ENCODE measurements around the gene UNK.
A peak's percentile ranks its signal among the peaks of the same experiment; 100 is the strongest.

UNK gene

GRCh38 chr17:75784473-75785015 lies at the start of gene UNK:
TSS of gene UNK (plus strand) at chr17:75784806. CDS start at chr17:75784881, 75 bp downstream.
- ChIA-PET CTCF (interaction anchor here (2.7 kb wide), 1 partner anchor 19 kb away, joined by 9 read pairs; the partner anchor contains the start of gene GALK1), POLR2A (interaction anchor here (0.6 to 6.3 kb wide), 11 partner anchors 10 to 194 kb away, joined by 3 to 63 read pairs (median 4); partner anchors contain the start of genes ACOX1, GALK1 and WBP2)
- TF ChIP-seq TARDBP (IDR thresholded peaks at IDR 0.05): no peak
- peak; percentile 96 for TF ChIP-seq ELF4 (IDR thresholded peaks at IDR 0.05)
- TF ChIP-seq PKNOX1 (IDR thresholded peaks at IDR 0.05): 0 out of 2 replicates have a peak, but pooled peaks have one; percentile 22
- TF ChIP-seq FOXM1 (IDR thresholded peaks at IDR 0.05; ENCODE audit: borderline replicate concordance): no peak
- no peak for TF ChIP-seq L3MBTL2 (conservative IDR thresholded peaks at IDR 0.05)
- TF ChIP-seq FOXA1 (IDR thresholded peaks at IDR 0.05): no peak
- peak; percentile 95 for DNase-seq (ENCODE audit: extremely low spot score)

- ChIA-PET CTCF (no interaction called here), POLR2A (no interaction called here)
- TF ChIP-seq ELF4 (IDR thresholded peaks at IDR 0.05) (no peak), SUZ12 (IDR thresholded peaks at IDR 0.05) (no peak), HDGF (IDR thresholded peaks at IDR 0.05; ENCODE audit: borderline replicate concordance) (no peak), CTBP1 (IDR thresholded peaks at IDR 0.05; ENCODE audit: borderline replicate concordance) (no peak), L3MBTL2 (conservative IDR thresholded peaks at IDR 0.05) (no peak)
- DNase-seq (ENCODE audit: extremely low spot score): no peak
Observed at GRCh38 chr17:75736173-75736835, 48.3 kb upstream of the UNK start.

GRCh38 chr17:75737133-75737962 lies 47.3 kb upstream of the UNK start:
- ChIA-PET CTCF (interaction anchor here (0.8 to 2.3 kb wide), 3 partner anchors 8 to 13 kb away, joined by 3 to 16 read pairs (median 3); no protein-coding TSS in a partner anchor), POLR2A (interaction anchor here (0.8 to 1.9 kb wide), 3 partner anchors 10 to 118 kb away, joined by 3 to 10 read pairs (median 4); partner anchors contain the start of gene WBP2)
- no peak for DNase-seq (ENCODE audit: extremely low spot score)
- no peak for TF ChIP-seq LEF1 (IDR thresholded peaks at IDR 0.05; ENCODE audit: borderline replicate concordance)
- no peak for TF ChIP-seq L3MBTL2 (conservative IDR thresholded peaks at IDR 0.05)
- TF ChIP-seq ZNF384 (IDR thresholded peaks at IDR 0.05): no peak
- TF ChIP-seq FOXA1 (IDR thresholded peaks at IDR 0.05): no peak
- TF ChIP-seq ARNT (IDR thresholded peaks at IDR 0.05): no peak
- TF ChIP-seq BHLHE40 (IDR thresholded peaks at IDR 0.05; ENCODE audit: borderline replicate concordance): no peak
- no peak for TF ChIP-seq NFRKB (IDR thresholded peaks at IDR 0.05)
- TF ChIP-seq FOXK2 (IDR thresholded peaks at IDR 0.05): no peak
- no peak for TF ChIP-seq SP1 (IDR thresholded peaks at IDR 0.05)
- no peak for TF ChIP-seq TARDBP (IDR thresholded peaks at IDR 0.05)
- TF ChIP-seq HDGF (IDR thresholded peaks at IDR 0.05; ENCODE audit: borderline replicate concordance): no peak
- TF ChIP-seq PKNOX1 (IDR thresholded peaks at IDR 0.05): no peak
- no peak for TF ChIP-seq ELF4 (IDR thresholded peaks at IDR 0.05)
- TF ChIP-seq CTBP1 (IDR thresholded peaks at IDR 0.05; ENCODE audit: borderline replicate concordance): no peak
- no peak for TF ChIP-seq SUZ12 (IDR thresholded peaks at IDR 0.05)
- TF ChIP-seq FOXM1 (IDR thresholded peaks at IDR 0.05; ENCODE audit: borderline replicate concordance): no peak

GRCh38 chr17:75738218-75738802 lies 46.3 kb upstream of the UNK start:
- TF ChIP-seq SP1 (IDR thresholded peaks at IDR 0.05) (no peak), ZNF384 (IDR thresholded peaks at IDR 0.05) (no peak), TARDBP (IDR thresholded peaks at IDR 0.05) (no peak), FOXM1 (IDR thresholded peaks at IDR 0.05; ENCODE audit: borderline replicate concordance) (no peak), FOXK2 (IDR thresholded peaks at IDR 0.05) (no peak), BHLHE40 (IDR thresholded peaks at IDR 0.05; ENCODE audit: borderline replicate concordance) (no peak), PKNOX1 (IDR thresholded peaks at IDR 0.05) (no peak), LEF1 (IDR thresholded peaks at IDR 0.05; ENCODE audit: borderline replicate concordance) (no peak), HDGF (IDR thresholded peaks at IDR 0.05; ENCODE audit: borderline replicate concordance) (no peak), ELF4 (IDR thresholded peaks at IDR 0.05) (no peak), L3MBTL2 (conservative IDR thresholded peaks at IDR 0.05) (no peak), ARNT (IDR thresholded peaks at IDR 0.05) (no peak), CTBP1 (IDR thresholded peaks at IDR 0.05; ENCODE audit: borderline replicate concordance) (no peak), NFRKB (IDR thresholded peaks at IDR 0.05) (no peak), SUZ12 (IDR thresholded peaks at IDR 0.05) (no peak), FOXA1 (IDR thresholded peaks at IDR 0.05) (no peak)
- CTCF ChIA-PET: interaction anchor here (0.7 to 2.3 kb wide), 5 partner anchors 9 to 444 kb away, joined by 3 to 16 read pairs (median 3); partner anchors contain the start of gene SMIM5
- POLR2A ChIA-PET: interaction anchor here (0.8 to 1.9 kb wide), 4 partner anchors 9 to 117 kb away, joined by 3 to 10 read pairs (median 4); partner anchors contain the start of gene WBP2
- no peak for DNase-seq (ENCODE audit: extremely low spot score)

GRCh38 chr17:75739174-75739573 lies 45.4 kb upstream of the UNK start:
- TF ChIP-seq NFRKB (IDR thresholded peaks at IDR 0.05): no peak
- TF ChIP-seq FOXA1 (IDR thresholded peaks at IDR 0.05): no peak
- TF ChIP-seq ZNF384 (IDR thresholded peaks at IDR 0.05): no peak
- no peak for TF ChIP-seq LEF1 (IDR thresholded peaks at IDR 0.05; ENCODE audit: borderline replicate concordance)
- TF ChIP-seq PKNOX1 (IDR thresholded peaks at IDR 0.05): no peak
- no peak for TF ChIP-seq FOXK2 (IDR thresholded peaks at IDR 0.05)
- TF ChIP-seq SUZ12 (IDR thresholded peaks at IDR 0.05): no peak
- no peak for TF ChIP-seq TARDBP (IDR thresholded peaks at IDR 0.05)
- TF ChIP-seq SP1 (IDR thresholded peaks at IDR 0.05): no peak
- no peak for TF ChIP-seq CTBP1 (IDR thresholded peaks at IDR 0.05; ENCODE audit: borderline replicate concordance)
- TF ChIP-seq HDGF (IDR thresholded peaks at IDR 0.05; ENCODE audit: borderline replicate concordance): no peak
- no peak for TF ChIP-seq BHLHE40 (IDR thresholded peaks at IDR 0.05; ENCODE audit: borderline replicate concordance)
- POLR2A ChIA-PET: interaction anchor here (1.1 to 1.9 kb wide), 3 partner anchors 8 to 68 kb away, joined by 3 to 10 read pairs (median 4); a partner anchor contains a TSS
- CTCF ChIA-PET: interaction anchor here (0.7 to 2.3 kb wide), 3 partner anchors 8 to 443 kb away, joined by 3 to 16 read pairs (median 6); partner anchors contain the start of gene SMIM5
- DNase-seq (ENCODE audit: extremely low spot score): no peak

Measured in HEK293T (cell line).